IPS-11a (cell line): Measurements from ENCODE around the gene KCNMB2.
"Not testable (repeated sequence)": the region's sequence is repeated elsewhere in the genome, so short reads cannot be mapped to it uniquely, and the experiment has no call there.

Source experiments
- H3K4me3 ChIP-seq: one replicate; pipeline ENCODE4 v1.5.1; 2013; ENCODE audit warnings: low read depth, low read length, control low read depth

Gene KCNMB2

DNA sequence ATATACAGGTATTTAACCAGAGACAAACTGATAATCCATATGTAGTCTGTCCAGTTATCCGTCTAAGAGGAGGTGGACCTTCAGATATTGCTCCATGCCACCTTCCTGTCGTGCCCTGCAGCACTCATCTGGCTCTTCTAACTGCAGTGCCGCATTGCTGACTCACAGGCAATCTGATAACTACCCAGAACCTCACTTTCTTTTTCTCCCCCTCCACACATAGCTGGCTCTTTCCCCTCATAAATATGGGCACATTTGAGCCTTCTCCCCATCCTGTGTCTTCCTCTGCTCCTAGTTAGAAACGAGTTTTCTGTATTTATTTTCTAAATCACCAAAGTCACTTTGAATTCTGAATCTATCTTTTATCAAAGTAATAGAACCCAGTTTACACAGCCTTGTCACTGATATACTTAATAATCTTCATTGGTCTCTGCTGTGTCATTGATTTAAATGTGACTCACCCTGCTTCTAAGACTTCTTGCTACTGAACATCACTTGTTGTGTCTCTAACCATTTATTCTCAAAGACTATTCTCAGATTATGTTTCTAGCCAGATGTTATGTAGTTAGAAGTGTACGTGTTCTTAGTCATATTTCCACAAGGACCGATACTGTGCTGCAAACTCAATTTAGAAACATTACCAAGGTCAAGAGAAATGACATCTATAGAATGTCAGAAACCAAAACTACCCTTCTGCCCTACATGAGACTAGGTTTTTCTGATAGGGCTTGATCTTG is 17.4 kb upstream of the KCNMB2 start:
- H3K4me3 ChIP-seq, result no peak overlapping the region

DNA sequence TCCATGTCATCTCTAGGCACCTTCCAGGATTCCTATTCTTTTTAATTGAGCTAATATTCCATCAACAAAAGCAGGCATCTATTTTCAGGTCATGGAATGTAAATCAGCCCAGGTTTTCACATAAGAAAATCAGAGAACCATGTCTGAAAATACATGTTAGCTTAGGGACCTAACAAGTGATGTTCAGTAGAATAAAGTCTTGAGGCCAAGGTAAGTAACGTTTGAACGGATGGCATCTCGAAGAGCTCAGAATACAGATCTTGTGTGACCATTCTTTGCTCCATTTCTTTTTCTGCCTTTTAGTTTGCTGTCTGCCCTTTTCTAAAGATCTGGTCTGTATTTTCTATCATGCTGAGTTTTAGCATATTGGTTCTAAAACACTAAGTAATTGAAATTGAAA is 16.5 kb upstream of the KCNMB2 start:
- no peak overlapping the region for H3K4me3 ChIP-seq

DNA sequence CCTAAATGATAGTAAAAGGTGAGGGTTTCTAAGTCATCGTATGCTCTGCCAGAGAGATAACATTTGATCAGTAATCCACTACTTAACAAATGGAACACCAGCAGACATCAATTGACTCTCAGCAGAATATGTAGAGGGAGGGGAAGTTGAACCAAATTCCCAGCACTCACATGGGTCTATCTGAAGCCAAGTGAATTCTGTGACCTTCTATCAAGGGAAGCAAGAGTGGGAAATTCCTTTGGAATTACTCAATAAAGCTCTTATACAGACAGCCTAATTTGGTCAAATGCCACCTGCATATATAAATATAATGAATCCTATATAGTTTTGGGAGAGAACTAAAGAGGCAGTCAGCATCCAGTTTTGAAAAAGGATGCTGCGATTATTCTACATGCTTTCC is 15.8 kb upstream of the KCNMB2 start:
- no peak overlapping the region for H3K4me3 ChIP-seq

DNA sequence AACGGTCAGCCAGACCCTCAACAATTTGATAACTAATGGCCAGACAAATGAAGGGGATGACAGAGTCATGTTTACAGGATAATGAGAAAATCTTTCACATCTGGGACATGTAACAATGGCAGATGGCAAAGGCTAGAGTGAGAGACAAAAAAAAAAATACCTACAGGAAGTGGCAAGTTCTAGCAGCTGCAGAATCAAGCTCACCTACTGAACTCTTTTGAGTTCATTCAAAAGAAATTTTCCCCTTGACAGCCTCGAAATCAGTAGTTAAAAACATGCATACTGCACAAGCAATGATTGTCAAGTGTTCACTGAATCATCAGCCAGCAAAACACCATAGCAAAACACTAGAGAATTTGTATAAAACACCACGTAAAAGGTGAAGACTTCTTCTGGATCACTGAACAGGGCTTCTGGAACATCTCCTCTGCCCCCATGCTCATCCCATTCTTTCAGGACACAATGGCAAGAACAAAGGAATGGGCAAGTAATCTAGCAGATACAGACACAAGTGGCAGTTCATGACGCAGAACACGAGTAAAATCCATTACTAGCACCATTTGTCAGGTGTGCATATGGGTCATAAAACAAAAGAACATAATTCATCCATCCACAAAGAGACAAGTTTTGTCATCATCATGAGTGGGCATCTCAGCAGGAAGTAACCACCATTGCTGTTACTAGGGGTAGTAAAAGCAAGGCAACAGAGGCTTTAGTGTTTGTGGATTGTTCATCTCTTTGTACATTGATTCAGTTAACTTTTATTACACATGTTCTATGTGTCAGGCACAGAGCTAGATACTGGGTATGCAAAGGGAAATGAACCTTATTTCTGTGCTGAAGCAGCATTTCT is 13.8 kb upstream of the KCNMB2 start:
- no peak overlapping the region for H3K4me3 ChIP-seq

DNA sequence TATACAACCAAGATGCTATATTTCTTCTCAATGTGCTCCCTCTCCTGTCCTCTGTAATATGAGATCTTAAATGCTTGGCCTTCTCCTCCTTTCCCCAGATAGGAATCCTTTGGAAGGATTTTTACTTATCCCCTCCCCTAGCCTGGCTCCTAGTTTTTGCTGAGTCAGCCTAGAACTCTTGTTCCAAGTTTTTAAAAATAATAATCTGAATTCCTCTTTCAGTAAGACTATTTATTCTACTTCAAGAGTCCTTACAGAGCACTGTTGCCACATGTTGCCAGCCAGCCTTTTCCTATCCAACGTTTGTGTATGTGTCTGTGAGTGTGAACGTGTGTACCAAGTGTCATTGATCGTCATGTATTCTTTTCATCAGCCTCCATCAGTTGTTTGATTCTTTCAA is 11.0 kb upstream of the KCNMB2 start:
- H3K4me3 ChIP-seq, result no peak overlapping the region

DNA sequence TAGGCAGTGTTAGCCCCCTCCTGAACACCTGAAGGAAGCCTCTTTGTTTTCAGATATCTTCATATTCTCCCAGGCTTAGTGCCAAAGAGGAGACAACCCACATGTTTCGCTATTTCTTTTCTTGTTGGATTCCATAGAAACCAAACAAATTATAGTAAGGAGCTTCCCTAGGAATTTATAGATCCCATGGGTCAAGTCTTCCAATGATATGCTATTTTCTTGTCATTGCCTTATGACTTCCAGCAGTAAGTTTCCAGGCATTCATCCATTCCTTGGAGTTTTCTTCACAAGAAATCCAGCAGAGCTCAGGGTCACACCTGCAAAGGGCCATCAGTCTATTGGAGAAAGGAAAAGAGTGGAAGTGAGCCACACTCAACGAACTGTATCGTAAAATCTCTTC is 9.9 kb upstream of the KCNMB2 start:
- H3K4me3 ChIP-seq, result no peak overlapping the region

DNA sequence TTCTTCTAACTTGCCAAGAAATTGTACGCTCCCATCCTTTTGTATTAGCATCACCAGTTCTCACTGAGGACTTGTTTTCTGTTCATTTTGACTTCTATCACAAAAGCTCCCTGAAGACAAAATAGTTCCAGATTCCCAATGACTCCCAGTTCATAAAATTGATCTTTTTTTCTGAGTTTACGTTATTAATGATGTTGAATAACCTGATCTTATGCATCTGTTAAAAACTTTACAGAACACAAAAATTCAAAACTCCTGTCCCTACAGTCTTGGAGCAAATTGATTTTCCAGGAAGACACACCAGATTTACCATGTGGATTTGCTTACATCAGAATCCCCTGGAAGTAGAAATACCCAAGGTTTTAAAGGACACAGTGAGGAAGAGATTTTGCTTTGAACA is 8.3 kb upstream of the KCNMB2 start:
- no peak overlapping the region for H3K4me3 ChIP-seq

DNA sequence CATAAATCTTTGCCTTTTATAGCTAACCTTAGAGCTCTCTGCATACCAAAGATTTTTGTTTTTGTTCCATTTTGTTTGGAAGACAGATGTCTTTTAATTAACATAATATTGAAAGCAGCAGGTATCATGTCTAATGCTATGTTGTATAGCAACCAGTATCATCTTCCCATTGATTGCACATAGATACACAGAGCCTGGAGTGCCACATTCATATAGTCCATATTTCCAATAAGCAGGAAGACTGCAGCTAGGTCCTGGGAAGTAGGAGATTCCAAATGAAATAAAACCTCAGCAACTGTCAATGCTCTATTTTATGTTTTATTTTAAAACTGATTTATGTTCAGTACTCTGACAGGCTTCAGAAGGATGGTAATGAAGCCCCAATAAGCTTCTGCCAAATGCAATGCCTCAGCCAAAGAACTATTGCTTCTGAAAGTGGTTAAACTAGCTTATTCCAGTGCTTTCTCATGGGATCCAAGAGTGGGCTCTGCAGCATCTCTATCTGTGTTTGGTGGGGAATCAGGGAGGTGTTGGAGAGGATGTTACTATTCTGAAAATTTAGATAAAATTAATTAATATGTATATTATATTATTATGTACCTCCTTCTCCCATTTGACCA is 6.5 kb upstream of the KCNMB2 start:
- H3K4me3 ChIP-seq, result no peak overlapping the region

DNA sequence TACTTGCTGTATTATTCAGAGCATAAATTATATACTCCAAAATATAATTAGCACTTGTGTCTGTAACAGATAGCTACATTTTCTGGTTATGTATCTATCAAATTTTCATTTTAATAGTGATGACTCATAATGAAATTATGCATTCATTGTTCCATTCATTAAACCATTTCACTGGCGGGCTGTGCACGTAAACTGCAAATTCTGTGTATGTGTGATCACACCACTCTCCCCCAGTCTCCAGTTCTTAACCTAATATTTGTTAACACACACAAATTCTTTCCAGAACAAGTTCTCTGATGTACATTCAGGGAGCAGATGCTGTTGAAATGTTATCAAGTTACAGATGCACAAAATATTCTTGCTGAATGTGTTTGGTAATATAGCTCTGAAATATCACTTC is 3.8 kb upstream of the KCNMB2 start:
- no peak overlapping the region for H3K4me3 ChIP-seq

DNA sequence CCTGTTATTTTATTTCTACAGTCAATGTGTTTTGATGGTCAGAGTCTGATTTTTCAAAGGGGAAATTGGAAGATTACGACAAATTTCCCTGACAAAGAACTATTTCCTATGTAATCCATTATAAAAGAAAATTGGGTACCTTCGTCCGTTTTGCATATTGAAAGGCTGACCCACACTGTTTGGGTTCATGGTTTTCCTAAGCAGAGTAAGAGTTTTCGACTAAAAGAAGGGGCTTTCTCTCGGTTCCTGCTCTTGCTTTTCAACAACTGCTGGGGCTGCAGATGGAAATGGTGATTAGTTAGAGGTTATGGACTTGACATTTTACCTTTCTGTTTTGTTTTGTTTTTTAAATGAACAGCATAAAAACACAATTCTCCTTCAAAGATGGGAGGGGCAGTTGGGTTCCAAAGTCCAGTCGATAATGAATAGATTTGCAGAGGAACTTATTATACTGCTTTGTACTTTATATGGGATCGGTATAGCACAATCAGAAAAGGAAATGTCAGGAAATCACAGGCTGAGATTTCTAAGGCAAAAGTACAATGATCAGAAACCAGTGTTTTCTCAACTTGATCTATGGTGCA is 978 bp downstream of the KCNMB2 start:
- peak overlapping the region; percentile 31 for H3K4me3 ChIP-seq

DNA sequence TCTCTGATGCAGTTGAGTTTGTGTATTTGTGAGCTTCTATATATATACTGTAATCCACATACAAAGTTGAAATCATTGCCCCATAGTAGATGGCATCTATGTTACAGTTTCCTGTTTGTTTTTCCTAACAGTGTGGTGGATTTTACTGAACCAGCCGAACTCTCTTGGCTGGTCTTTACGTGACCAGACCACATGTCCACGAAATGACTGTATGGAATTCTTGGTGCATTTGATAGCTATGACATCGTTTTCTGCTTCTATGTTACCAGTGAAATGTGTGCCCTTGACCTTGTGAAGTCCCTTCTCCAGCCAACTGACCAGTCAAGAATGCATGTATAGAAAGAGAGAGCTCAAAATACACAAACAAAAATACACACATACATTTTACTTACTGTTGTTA is 1.8 kb downstream of the KCNMB2 start:
- no peak overlapping the region for H3K4me3 ChIP-seq

DNA sequence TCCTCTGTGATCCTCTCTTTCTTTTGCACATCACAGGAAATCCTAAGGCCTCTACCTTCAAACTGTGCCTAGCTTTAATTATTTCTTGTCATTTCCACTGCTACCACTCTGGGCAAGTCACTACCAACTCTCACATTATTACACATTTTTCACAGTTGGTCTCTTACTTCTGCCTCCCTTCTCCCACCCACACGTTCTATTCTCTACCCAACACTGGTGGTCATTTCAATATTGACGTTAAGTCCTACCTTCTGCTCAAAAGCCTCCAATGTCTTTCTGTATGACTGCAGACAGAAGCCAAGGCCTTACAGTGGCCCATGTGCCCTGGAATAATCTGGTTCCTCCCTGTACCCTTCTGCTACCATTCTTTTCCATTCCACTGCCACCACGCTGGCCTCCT is 3.9 kb downstream of the KCNMB2 start:
- H3K4me3 ChIP-seq, result no peak overlapping the region

DNA sequence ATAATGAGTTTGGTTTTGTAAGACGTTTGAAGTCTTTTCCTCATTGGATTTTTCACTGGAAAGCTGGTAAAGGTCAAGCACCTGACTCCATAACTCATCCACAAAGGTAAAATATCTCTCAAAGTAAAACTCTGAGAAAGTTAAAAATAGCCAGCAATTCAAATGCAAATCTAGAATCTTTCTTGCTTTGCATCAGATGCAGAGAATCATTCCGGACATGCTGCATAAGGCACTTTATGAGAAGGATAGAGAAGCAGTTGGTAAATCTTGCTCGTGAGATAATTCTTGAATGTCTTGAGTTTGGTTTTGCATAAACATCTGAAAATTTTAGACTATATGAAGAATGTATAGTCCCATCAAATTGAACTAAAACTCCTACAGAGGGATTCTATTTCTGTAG is 9.1 kb downstream of the KCNMB2 start:
- H3K4me3 ChIP-seq, result no peak overlapping the region

DNA sequence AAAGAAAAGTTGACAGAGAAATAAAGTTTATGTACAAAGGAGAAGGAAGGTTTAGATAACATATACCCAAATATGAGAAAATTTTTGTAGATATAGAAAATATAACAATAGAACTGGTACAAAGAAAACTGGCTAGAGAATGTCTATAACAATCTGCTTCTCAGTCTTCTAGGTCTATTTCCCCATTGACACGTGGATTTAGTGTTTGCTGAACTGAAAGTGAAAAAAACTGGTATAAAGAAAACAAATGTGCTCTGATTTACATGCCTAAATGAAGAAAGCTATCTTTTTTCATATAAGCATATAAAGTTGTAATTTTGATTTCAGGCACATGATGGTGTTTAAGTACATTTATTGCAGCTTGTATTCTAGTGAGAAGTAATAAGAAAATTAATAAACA is 9.8 kb downstream of the KCNMB2 start:
- H3K4me3 ChIP-seq, result no peak overlapping the region

DNA sequence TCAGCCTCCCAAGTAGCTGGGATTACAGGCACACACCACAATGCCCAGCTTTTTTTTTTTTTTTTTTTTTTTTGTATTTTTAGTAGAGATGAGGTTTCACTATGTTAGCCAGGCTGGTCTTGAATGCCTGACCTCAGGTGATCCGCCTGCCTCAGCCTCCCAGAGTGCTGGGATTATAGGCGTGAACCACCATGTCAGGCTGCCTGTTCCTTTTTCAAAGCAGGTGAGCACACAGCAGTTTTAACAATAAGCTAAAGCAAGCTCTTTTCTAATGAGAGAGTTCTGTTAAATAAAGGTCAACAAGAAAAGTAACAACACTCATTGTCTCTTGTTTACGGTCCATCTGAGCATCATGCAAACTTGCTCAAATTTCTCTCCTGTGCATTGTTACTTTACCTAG is 13.2 kb downstream of the KCNMB2 start:
- H3K4me3 ChIP-seq, result not testable (repeated sequence)

DNA sequence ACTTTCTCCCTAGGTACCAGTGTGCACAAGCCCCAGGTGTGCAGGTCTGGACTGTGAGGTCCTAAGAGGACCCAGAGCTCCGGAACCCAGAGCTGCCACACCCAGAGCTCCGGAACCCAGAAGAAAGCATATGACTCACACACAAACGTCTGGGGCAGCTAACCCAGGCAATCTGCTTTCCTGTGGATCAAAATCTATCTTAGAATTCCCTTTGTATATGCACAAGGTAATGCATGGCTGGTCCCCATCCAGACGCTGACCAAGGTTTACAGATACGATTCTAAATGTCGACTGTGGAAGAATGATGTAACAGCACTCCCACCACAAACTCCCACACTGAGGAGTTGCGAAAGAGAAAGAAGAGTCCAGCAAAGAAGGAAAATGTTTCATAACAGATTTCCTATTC is 15.7 kb downstream of the KCNMB2 start:
- H3K4me3 ChIP-seq, result no peak overlapping the region

DNA sequence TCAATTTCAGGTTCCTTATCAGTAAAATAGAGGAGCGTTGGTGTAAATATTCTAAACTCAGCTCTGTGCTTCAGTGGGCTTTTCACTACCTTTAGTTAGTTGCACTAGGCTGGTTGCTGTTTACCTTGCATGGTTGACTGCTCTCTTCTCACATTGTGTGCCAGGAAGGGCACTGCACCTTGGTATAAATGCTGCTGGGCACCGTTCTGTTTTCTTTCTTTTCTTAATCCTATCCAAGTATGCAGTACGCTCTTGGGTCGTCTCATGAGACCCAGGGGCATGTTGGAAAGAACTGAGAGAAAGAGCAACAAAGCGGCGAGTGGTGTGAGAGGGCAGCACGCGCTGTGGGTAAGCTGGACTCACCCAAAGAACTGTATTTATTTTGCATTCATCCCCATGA is 22.4 kb downstream of the KCNMB2 start:
- no peak overlapping the region for H3K4me3 ChIP-seq

DNA sequence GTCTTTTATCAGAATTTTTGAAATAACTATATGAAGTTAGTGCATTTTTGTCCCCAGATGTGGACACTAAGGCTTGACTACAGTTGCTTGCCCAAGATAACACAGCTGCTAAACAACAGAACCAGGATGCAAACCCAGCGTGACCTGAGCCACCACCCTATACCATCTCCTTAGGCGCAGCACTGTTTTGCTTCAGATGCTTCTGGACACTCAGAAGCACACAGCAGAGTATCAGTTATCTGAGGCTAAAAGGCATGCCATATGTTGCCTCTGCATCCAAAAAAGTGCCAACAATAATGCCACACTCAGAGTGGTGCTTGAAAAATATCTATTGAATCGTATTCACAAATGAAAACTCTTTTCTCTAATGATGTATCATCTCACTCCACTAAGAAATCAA is 24.5 kb downstream of the KCNMB2 start:
- no peak overlapping the region for H3K4me3 ChIP-seq

DNA sequence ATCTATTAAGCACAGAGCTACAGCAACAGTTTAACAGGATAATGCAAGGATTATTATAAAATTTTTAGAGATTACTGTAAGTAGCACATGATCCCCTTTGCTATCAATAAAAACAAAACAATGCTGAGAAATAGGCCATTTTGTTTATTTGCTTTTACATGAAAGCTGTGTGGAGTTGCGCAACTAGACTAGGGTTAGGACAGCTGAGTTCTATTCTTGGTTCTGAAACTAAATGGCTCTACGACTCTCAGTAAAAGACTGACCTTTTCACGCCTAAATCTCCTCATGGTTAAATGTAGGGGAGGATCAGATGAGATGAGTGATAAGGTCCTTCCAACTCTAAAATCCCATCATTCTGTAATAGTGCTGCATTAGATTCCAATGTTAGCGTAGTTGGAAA is 25.0 kb downstream of the KCNMB2 start:
- no peak overlapping the region for H3K4me3 ChIP-seq

DNA sequence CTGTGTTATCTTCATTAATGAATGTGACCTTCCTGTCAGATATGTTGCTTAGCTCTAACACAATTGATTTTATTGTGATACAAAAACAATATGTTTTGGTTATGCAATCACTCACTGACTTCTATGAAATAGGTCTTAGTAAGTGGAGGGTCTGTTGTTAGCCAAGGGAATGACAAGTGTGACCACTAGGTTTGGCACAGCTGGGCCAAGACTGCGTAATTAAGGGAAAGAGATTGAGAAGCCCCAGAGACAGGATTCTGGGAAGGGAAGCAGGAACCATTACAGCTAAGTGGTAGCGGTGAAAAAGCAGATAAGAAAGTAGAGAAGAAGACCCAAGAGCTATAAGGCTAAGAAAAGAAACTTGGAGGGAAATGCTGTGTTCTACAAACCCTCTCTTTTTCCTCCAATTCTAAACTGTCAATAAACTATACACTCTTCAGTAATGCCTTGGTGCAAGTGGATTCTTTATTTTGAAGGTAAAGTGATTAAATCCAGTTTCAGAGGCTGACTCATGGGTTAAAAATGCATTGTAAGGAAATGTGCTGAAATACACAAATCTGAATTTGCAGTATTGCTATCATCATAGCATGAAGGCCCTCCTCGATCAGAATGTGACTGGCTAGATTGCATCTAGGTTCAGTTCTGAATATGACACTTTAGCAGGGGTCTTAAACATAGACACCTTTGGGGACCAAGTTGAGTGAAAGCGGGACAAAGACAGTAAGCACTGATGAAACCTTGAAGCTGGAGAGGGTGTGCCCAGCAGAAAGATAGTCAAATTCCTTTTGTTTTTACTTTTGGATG is 26.1 kb downstream of the KCNMB2 start:
- H3K4me3 ChIP-seq, result no peak overlapping the region

DNA sequence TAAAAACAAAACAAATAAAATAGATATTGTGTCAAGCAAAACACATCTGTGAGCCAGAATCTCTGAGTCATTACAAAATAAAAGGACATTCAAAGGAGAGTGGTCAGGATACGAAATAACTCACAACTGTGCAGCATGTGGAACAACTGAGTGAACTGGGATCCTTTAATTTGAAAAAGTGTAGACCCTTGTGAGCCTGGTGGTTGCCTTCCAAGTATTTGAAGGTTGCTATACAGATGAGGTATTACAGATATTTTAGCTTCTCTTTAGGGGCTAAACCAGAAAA is 26.7 kb downstream of the KCNMB2 start:
- no peak overlapping the region for H3K4me3 ChIP-seq
